B cell (primary cell): ENCODE measurements around the gene RASGEF1C. TPM values are rescaled to one million over a fixed set of nuclear protein-coding genes. Genes with fewer than 3 reads are reported as not detected.

Experiments
- ATAC-seq: fragments of 200-7000 bp; cut with Tn5 transposase; one replicate; pipeline ENCODE4 v1.10.0; 2021; ENCODE audit warnings: low read depth, mild to moderate bottlenecking, moderate number of reproducible peaks, moderate library complexity
- CTCF ChIA-PET: fragments of 350-600 bp; sonication (Branson Sonifier 250); formaldehyde crosslinking; loops from one replicate; lab custom pipeline; 2021; ENCODE audit warnings: antibody characterized with exemption, inconsistent platforms; lab: Charles Lee
- POLR2A ChIA-PET: fragments of 350-600 bp; sonication (Branson Sonifier 250); formaldehyde crosslinking; loops from one replicate; lab custom pipeline; 2021; ENCODE audit warnings: antibody characterized with exemption; lab: Charles Lee
- DNase-seq: peaks from one replicate; pipeline ENCODE4 v3.0.0; 2013
- H2AFZ ChIP-seq: 2 replicates; pipeline ENCODE4 v1.6.1; 2012; ENCODE audit warnings: mild to moderate bottlenecking, low read depth, low read length; ENCODE audit not compliant: insufficient read depth, poor library complexity, severe bottlenecking
- H3K27ac ChIP-seq, 2 donors: 1 replicate in 1 of 2; 2 replicates in 1 of 2; pipeline ENCODE4 v1.5.1; 2012 to 2013; ENCODE audit warnings: low read length in 2 of 2, mild to moderate bottlenecking in 2 of 2, moderate library complexity in 1 of 2
- H3K27me3 ChIP-seq, 4 experiments: fragments of 200-600 bp in 1 of 4; sonication (generic) in 1 of 4; replicated peaks in 1 of 4; 1 replicate in 2 of 4; 2 replicates in 2 of 4; pipeline versions ENCODE4 v1.6.1 to v1.7.0; 2013 to 2016; ENCODE audit warnings: low read length in 3 of 4, mild to moderate bottlenecking in 2 of 4, mixed read lengths in 1 of 4, moderate library complexity in 1 of 4; ENCODE audit not compliant: insufficient read depth in 4 of 4, control insufficient read depth in 3 of 4; ENCODE audit errors: control extremely low read depth in 1 of 4
- H3K36me3 ChIP-seq, 2 experiments: replicated peaks in 1 of 2; 1 replicate in 1 of 2; 2 replicates in 1 of 2; pipeline versions ENCODE4 v1.6.1 to v1.7.1; 2013; ENCODE audit warnings: low read length in 1 of 2; ENCODE audit not compliant: insufficient read depth in 2 of 2, control insufficient read depth in 1 of 2; ENCODE audit errors: control extremely low read depth in 1 of 2, extremely low read depth in 1 of 2
- H3K4me1 ChIP-seq, 2 donors: fragments of 200-600 bp in 1 of 2; sonication (generic) in 1 of 2; 1 replicate in 1 of 2; 2 replicates in 1 of 2; pipeline versions ENCODE4 v1.5.1 to v1.6.1; 2013 to 2017; ENCODE audit warnings: low read length in 2 of 2; ENCODE audit not compliant: control insufficient read depth in 2 of 2, insufficient read depth in 2 of 2
- H3K4me2 ChIP-seq: replicated peaks from 2 replicates; pipeline ENCODE3; 2012; ENCODE audit warnings: mild to moderate bottlenecking, low read depth, low read length; ENCODE audit not compliant: poor library complexity, severe bottlenecking
- H3K4me3 ChIP-seq, 5 experiments: fragments of 200-600 bp in 1 of 5; sonication (generic) in 1 of 5; 1 replicate in 3 of 5; 2 replicates in 2 of 5; pipeline versions ENCODE4 v1.5.1 to v1.7.0; 2011 to 2016; ENCODE audit warnings: low read length in 4 of 5, mild to moderate bottlenecking in 4 of 5, low read depth in 2 of 5, control low read depth in 1 of 5, moderate library complexity in 1 of 5; ENCODE audit not compliant: insufficient read depth in 1 of 5; ENCODE audit errors: control extremely low read depth in 1 of 5, extremely low read depth in 1 of 5
- H3K79me2 ChIP-seq: fragments of 200-600 bp; sonication (generic); one replicate; pipeline ENCODE4 v1.6.0; 2016; ENCODE audit warnings: low read length; ENCODE audit not compliant: control insufficient read depth, insufficient read depth
- H3K9ac ChIP-seq: fragments of 200-600 bp; sonication (generic); 2 replicates; pipeline ENCODE4 v1.6.1; 2017; ENCODE audit warnings: mild to moderate bottlenecking, low read length, moderate library complexity
- H3K9me3 ChIP-seq, 3 donors: one replicate each; pipeline versions ENCODE4 v1.6.1 to v1.7.1; 2013; ENCODE audit warnings: low read length in 2 of 3; ENCODE audit not compliant: control insufficient read depth in 2 of 3, insufficient read depth in 1 of 3; ENCODE audit errors: control extremely low read depth in 1 of 3
- H4K20me1 ChIP-seq: 2 replicates; pipeline ENCODE4 v1.6.0; 2012; ENCODE audit warnings: mild to moderate bottlenecking, low read length; ENCODE audit not compliant: insufficient read depth, control insufficient read depth, poor library complexity, severe bottlenecking
- H3K27ac Mint-ChIP-seq: one replicate; pipeline ENCODE4 v1.8.0; 2021; ENCODE audit warnings: mixed read lengths
- H3K27me3 Mint-ChIP-seq: one replicate; pipeline ENCODE4 v1.8.0; 2021; ENCODE audit warnings: mixed read lengths
- H3K4me1 Mint-ChIP-seq: one replicate; pipeline ENCODE4 v1.8.0; 2021; ENCODE audit warnings: mixed read lengths
- H3K4me3 Mint-ChIP-seq: one replicate; pipeline ENCODE4 v1.8.0; 2021; ENCODE audit warnings: mixed read lengths
- H3K9me3 Mint-ChIP-seq: one replicate; pipeline ENCODE4 v1.8.0; 2022; ENCODE audit warnings: mixed read lengths; ENCODE audit not compliant: insufficient read depth
- CTCF ChIP-seq: fragments of 200-600 bp; IDR thresholded peaks from one replicate; pipeline ENCODE4 v1.8.0; 2022; ENCODE audit warnings: antibody characterized with exemption, mild to moderate bottlenecking
- EZH2 ChIP-seq: IDR thresholded peaks from 2 replicates; pipeline ENCODE4 v1.6.1; 2012; ENCODE audit warnings: borderline replicate concordance, low read depth, mild to moderate bottlenecking, moderate library complexity, low read length; ENCODE audit not compliant: insufficient read depth, poor library complexity, severe bottlenecking
- WGBS: methylation state at CpG from one replicate; pipeline ENCODE4 v1.1.5; 2013; ENCODE audit warnings: missing lambda C conversion rate; ENCODE audit not compliant: insufficient coverage; 5-methylcytosine and 5-hydroxymethylcytosine counted together
- intact Hi-C: fragments of 100-400 bp; cut with micrococcal nuclease; formaldehyde crosslinking; loops from one replicate; pipeline ENCODE4 v1.10.0; 2022
- polyA plus RNA-seq: library from polyadenylated mRNA; depleted of rRNA; stranded (reverse); fragments of >200 nt; gene quantifications from 2 replicates; pipeline ENCODE4 v1.2.3, GENCODE V29; 2012
- total RNA-seq, 2 donors: library from RNA; stranded (reverse); fragments of 120-200 nt in 1 of 2; gene quantifications; 1 replicate in 1 of 2; 2 replicates in 1 of 2; pipeline versions ENCODE4 v1.2.3 to v1.2.4, GENCODE V29; 2013 to 2022

The RASGEF1C gene
- total and polyA plus RNA-seq, 2 donors (not counting 1 experiment from before 2014, with no cell fraction given), result not detected

GRCh38 chr5:180201051-180201987 is 7.7 kb downstream of the RASGEF1C start:
- Histone ChIP-seq H3K27me3 (peaks cover 0 to 4% (median 0%) of the 10 kb centered on the region in 4 experiments), H3K27ac (no peak overlapping the region), H3K79me2 (no peaks in the 10 kb centered on the region), H3K9ac (no peak overlapping the region), H3K4me2 (no peak overlapping the region), H3K4me3 (no peak overlapping the region), H3K36me3 (no peaks in the 10 kb centered on the region), H4K20me1 (no peaks in the 10 kb centered on the region), H3K9me3 (peaks cover 0 to 12% (median 0%) of the 10 kb centered on the region in 3 donors), H2AFZ (no peak overlapping the region), H3K4me1 (no peaks in the 10 kb centered on the region)
- no peak for DNase-seq
- Mint-ChIP-seq H3K4me3 (no peak overlapping the region), H3K27me3 (peaks cover 24% of the 10 kb centered on the region), H3K4me1 (no peaks in the 10 kb centered on the region), H3K9me3 (peaks cover 1% of the 10 kb centered on the region), H3K27ac (no peak overlapping the region)
- 90% methylated on average over 17 of the region's 23 CpGs for WGBS
- ATAC-seq, result no peak
- intact Hi-C loops, result loop anchor here (5.0 kb wide), 1 partner anchor 126 kb away; no protein-coding TSS in a partner anchor
- ChIA-PET POLR2A (no interaction called here), CTCF (interaction anchor here (1.4 kb wide), 1 partner anchor 114 kb away, joined by 4 read pairs; no protein-coding TSS in a partner anchor)
- TF ChIP-seq EZH2, result no peak
- no peak for TF ChIP-seq CTCF

- DNase-seq (no peak), ATAC-seq (no peak)
- H3K27me3 ChIP-seq, result peaks cover 0 to 4% (median 0%) of the 10 kb centered on the region in 4 experiments
- 84% methylated on average over 8 of the region's 8 CpGs for WGBS
- H3K4me1 ChIP-seq, result no peaks in the 10 kb centered on the region
- TF ChIP-seq CTCF, result no peak
- no peak for TF ChIP-seq EZH2
- H3K9ac ChIP-seq, result no peak overlapping the region
- intact Hi-C loops, result no loop called here
- no peaks in the 10 kb centered on the region for H4K20me1 ChIP-seq
- no peaks in the 10 kb centered on the region for H3K4me1 Mint-ChIP-seq
- ChIA-PET POLR2A (no interaction called here), CTCF (no interaction called here)
- H3K79me2 ChIP-seq, result no peaks in the 10 kb centered on the region
- H3K4me3 Mint-ChIP-seq, result no peak overlapping the region
- H3K36me3 ChIP-seq, result no peaks in the 10 kb centered on the region
- peaks cover 0 to 14% (median 0%) of the 10 kb centered on the region in 3 donors for H3K9me3 ChIP-seq
- no peak overlapping the region for H3K4me3 ChIP-seq
- H2AFZ ChIP-seq, result no peak overlapping the region
- H3K27me3 Mint-ChIP-seq, result peaks cover 19% of the 10 kb centered on the region
- H3K27ac ChIP-seq, result no peak overlapping the region
- peaks cover 1% of the 10 kb centered on the region for H3K9me3 Mint-ChIP-seq
- no peak overlapping the region for H3K4me2 ChIP-seq
- H3K27ac Mint-ChIP-seq, result no peak overlapping the region
Observed at GRCh38 chr5:180199390-180199789, 9.6 kb downstream of the RASGEF1C start.
